ENCODE data around the gene TRIM32.

TRIM32 gene, protein sequence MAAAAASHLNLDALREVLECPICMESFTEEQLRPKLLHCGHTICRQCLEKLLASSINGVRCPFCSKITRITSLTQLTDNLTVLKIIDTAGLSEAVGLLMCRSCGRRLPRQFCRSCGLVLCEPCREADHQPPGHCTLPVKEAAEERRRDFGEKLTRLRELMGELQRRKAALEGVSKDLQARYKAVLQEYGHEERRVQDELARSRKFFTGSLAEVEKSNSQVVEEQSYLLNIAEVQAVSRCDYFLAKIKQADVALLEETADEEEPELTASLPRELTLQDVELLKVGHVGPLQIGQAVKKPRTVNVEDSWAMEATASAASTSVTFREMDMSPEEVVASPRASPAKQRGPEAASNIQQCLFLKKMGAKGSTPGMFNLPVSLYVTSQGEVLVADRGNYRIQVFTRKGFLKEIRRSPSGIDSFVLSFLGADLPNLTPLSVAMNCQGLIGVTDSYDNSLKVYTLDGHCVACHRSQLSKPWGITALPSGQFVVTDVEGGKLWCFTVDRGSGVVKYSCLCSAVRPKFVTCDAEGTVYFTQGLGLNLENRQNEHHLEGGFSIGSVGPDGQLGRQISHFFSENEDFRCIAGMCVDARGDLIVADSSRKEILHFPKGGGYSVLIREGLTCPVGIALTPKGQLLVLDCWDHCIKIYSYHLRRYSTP

DNA sequence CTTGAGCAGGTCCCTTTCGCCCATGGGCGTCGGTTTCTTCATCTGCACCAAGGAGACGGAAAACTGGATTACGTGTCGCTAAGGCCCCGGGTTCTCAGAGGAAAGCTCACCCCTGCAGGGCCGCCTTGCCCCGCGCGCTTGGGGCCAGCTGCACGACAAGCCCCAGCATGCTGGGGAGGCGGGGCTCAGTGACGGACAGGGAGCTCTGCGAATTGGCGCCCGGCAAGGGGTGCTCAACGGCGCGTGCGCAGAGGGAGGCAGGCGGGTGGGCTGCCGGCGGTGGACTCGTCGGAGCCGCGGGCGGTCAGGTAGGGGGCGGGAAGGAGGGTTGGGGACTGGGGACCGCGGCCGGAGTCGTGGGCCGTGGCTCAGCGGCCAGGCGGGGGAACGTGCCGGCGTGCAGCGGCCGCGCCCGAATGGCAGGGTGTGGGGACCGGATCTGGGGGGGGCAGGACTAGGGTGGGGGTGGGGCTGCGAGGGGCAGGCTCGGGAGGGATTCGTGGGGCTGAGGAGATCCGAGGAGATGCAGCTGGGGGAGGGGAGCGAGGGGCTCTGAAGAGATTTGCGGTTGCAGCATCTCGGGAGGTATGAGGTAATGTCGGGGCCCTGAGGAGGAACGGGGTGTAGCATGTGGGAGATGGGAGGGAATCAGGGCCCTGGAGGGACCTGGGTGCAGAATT, at the start of gene TRIM32:
Gene TRIM32, plus strand, starts transcription at position 232 of the 680 bp plus-strand sequence. CDS start 10,438 bp downstream, outside the sequence.
- DNase-seq = peak; percentile 93

DNA sequence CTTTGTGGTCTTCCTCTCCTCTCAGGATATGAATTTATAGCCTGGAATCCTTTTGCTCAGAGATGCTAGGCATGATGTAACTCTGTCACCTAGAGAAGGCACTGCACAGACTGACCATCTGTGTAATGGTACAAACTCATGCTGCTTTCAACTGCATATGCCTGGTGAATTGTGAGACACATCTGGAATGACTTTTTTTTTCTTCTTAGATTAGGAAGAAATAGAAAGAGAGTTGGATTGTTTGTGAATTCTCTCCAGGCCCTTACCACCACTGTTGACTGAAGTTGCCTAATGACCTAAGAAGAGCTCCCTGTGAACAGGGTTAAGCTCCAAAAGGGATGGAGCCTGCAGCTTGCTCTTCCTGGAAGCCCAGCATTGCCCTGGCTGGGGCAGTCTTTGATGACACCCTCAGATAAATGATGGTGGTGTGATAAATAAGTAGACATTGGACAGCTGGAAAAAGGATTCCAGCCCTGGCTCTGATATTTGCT, 47.8 kb upstream of the TRIM32 start:
- no peak for DNase-seq

DNA sequence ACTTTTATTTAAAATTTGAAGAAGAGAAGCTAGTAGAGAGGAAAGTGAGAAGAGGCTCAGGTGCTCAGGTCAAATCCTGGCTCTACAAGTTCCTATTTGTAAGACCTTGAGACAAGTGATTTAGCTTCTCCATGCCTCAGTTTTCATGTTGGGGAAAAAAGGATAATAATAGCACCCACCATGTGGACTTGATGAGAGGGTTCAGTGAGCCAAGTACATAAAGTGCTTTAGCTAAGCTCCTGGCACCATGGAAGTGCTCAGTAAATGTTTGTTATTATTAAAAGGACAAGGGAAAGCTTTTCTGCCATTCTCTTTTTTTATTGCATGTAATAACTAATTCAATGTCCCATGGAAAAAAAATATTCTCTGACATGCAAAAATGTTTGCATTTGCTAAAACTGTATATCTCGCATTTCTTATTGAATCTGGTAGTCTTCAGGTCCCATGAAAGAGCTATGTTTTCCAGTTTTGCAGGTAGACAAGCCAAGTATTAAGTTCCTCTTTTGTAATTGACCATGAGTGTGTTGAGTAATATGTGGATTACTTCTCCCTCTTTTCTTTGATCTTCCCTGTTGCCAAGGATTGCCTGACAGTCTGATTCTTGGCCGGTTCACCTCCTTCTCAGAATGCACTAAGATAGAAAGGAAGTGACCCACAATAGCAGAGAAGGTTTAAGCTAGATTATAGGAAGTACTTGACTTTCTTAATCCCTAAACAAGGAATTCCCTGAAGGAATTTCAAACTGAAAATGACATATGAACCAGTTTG, 45.6 kb upstream of the TRIM32 start:
- no peak for DNase-seq

DNA sequence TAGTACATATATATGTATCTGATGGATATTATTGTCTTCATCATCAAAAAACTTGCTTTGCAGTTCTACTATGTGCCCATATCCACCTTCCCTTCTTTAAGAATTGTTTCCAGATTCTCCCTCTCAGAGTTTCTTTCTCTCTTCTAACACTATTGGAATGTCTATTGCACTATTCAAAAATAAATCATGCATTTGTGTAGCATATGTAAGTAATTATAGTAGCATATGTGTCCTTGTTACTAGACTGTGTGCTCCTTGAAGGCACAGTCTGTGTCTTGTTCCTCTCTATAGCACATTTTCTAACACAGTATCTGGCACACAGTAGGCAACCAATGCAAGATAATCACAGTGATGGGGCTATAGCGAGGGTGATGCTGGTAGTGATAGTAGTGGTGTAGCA, 43.4 kb upstream of the TRIM32 start:
- DNase-seq = no peak

DNA sequence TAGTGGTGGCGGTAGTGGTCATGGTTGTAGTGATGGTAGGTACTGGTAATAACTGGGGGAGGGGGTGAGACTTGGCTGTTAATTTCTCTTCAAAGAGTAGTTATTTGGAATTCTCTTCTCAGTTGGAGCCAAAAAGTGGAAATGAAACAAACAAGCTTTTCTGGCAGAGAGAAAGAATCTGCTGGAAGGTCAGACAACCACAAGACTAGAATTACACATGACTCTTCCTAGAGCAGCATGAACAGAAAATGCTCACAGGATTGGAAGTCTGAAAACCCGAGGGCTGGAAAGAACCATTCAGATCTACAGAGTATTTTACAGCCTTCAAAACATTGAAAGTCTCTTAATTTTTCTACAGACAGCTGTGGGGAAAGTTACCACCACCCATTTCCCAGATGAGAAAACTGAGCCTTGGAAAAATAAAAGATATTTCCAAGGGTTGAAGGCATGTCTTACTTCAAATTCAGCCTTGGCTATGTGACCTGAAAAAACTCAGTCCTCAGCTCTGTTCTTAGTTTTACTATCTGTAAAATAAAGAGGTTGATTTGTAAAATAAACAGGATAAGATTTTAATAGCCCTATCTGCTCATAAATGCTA, 42.9 kb upstream of the TRIM32 start:
- DNase-seq = no peak

DNA sequence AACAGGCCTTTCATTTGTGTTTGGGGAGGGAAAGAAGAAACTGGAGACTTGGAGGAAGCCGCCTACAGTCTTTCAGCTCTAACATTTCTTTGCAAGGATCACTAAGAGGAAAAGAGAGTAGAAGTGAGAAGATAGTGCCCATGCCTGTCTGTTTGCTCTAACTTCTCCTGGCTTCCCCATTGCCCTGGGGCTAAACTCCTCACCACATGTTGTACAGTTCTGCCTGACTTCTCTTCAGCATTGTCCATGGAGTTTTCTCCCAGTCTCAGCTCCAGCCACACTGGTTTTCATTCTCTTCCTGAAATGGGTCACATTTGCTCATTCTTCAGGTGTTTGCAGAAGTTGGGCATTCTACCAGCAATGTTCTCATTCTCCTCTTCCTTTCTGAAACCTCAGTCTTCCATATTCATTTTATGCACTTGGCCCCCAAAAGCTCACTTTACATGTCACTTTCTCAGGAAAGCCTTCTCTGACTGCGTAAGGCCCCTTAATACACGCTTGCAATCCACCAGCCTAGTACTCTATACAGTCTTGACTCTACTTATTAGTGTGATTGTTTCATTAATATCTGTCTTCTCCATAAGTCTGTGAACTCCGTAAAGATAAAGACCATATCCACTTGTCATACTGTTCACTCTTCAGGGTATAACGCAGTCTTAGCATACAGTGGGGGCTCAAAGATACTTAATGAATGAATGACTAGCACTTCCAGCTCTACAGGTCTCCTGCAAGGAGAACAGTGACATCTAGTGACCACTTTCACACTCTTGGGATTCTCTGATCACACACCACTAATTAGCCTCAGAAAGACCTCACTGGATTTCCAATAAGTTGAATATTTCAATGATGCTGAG, 40.2 kb upstream of the TRIM32 start:
- no peak for DNase-seq

DNA sequence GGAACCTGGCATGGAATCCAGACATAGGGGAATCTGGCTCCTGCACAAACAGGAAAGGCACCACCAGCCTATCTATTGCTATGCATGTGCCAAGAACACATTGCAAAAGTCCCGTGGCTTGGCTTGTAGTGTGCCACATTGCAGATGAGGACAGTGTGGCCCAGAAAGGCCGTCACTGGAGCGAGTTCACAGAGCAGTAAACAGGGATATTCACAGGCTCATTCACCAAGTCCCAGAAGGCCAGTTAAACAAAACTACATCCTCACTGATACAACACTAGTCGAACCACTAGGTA, 39.6 kb upstream of the TRIM32 start:
- no peak for DNase-seq

DNA sequence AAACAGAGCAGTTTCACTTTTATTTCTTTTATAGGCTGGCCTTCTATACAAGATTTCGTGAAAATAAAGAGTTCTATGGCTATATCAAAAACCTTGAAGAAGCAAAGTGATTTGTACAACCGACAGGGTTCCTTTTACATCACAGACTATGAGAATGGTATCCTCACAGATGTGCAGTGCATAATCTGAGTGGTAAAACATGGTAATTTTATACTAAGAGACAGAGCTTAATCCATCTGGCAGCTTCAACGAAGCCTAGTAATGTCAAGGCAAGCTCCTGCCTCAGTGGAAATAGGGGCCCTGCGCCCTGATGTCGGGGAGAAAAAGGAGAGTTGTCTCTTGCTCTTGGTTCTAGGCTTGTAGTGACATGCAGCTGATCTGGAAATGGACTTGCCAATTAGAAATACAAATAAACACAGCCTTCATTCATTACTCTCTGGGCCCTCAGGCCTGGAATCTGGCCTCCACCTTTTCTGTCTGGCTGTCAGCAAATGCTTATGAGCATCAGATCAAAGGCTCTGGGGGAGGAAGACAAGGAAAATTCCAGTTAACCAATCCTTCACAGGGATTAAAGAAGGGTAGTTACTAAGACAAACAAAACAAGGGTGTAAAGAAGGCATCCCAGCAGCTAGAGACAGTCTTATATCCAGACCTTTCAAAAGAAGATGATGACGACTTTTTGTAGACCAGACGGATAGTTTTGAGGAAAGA, 33.6 kb upstream of the TRIM32 start:
- no peak for DNase-seq

DNA sequence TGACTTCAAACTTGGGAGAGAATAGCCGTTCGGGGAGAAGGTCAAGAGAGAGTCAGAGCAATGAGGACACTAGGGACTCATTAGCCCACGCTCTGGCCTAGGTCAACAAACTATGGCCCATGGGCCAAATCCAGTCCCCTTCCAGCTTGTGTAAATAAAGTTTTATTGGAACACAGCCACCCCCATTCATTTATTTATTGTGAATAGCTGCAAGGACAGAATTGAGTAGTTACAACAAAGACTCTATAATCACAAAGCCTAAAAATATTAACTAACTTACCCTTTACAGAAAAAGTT, 33.1 kb upstream of the TRIM32 start:
- DNase-seq = no peak

DNA sequence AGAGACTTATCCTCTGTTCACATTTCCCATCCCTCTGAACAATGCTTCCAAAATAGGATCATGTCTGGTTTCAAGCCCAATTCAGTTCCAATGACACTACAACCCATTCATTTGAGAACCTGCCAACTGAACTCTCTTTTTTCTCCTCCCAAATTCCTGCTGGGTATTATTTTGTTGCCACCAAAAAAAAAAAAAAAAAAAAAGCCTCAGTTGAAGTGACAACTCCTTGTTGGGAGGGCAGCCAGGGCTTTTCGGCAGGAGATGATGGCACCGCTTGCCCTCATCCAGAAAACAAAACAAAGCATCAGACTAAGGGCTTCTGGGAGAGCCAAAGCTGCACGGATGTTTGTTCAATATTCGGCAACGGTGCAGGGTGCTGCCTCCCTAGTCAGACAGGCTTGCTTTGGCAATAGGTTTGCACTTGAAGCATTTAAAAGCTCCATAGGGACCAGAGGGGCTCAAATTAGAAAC, 30.6 kb upstream of the TRIM32 start:
- DNase-seq = no peak

DNA sequence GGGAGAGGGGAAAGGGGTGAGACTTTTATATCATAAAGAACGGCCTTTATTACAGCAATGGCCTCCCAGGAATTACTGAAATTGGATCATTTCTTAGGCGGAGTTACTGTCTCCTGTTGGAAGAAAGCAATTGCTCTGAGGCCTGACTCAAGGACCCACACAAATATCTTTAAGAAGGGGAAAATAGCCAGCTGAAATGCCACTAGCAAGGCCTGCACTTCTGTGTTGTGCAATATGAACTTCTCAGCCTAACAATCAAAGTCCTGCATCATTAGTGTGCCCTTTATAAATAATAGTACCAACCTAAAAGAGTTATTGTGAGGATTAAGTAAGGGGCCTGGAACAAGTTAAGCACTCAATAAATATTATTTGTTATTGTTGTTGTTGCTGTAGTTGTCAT, 30.1 kb upstream of the TRIM32 start:
- no peak for DNase-seq

DNA sequence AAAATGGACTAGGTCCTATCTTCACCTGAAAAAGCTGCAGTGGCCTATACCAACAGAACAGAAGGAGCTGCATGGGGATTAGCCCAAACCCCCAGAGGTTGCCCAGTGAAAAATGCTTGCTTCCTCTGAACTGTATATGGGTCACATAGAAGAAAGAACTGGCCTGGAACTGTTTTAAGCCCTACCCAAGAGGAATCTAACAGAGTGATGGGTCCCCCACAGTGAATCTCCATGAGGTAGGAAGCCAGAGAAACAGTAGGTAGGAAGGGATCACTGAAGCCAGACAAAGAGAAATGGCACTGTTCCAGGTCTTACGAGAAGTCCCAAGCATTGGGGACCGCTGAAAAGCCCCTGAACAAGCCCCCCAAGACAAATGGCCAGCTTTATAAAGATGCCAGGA, 28.8 kb upstream of the TRIM32 start:
- DNase-seq = no peak

DNA sequence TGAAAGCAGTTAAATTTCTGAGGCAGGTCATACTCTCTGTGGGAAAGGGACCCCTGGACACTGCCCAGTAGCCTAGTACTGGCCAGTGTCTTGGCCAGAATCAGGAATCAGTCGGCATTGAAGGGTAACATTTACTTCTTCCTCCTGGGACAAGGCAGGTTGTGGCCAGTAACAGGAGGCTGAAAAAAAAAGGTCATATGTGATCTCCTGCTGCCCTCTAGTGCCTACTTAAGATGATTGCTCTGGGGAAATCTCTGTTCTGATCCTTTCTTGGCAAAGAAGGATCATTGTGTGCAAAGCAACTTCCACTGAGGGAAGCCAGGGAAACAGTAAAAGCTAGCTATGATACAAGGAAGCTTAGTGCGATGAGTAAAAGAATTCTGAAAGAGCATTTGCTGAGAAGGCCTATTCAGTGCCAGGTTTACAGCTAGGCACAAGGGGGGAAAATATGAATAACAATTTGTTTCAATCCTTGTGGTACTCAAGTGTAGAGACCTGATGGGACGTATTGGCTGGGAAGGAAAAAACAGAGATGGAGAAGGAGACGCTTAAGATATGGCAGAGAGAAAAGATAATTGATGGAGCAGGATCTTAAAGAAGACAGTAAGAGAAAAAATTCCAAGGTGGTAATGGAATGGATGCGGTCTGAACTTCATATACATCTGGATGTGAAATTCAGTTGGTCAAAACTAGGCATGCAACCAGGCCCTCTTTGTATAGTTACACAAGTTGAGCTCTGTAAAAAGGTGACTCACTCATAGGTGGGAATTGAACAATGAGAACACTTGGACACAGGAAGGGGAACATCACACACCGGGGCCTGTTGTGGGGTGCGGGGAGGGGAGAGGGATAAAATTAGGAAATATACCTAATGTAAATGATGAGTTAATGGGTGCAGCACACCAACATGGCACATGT, 25.8 kb upstream of the TRIM32 start:
- peak; percentile 11 for DNase-seq

DNA sequence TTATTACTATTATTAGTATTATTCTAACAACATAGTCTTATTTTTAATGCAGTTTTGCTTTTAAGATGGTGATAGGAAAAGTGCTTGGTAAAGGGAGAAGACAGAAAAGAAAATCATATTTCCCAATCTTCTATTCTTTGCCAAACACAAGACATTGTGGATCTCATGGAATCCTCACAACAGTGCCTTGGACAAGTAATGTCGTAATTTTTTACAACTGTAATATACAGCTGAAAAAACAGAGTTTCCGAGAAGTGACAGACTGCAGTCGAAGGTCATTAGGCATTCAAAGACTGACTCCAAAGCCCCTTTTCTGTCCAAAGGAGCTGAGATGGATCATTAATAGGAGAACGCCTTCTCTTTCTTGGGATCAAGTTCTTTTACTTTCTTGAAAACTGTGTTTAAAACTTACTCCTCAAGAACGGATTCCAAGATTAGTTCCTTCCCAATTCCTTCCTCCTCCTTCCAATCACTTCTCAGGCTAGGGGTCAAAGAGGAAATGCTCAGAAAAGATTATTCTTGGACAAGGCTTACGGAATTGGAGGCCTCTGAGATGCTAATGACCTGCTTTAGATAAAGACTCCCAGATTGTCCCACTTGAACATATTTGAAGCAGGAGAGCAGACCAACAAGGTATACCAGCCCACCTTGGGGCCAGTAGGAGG, 24.3 kb upstream of the TRIM32 start:
- DNase-seq = no peak

DNA sequence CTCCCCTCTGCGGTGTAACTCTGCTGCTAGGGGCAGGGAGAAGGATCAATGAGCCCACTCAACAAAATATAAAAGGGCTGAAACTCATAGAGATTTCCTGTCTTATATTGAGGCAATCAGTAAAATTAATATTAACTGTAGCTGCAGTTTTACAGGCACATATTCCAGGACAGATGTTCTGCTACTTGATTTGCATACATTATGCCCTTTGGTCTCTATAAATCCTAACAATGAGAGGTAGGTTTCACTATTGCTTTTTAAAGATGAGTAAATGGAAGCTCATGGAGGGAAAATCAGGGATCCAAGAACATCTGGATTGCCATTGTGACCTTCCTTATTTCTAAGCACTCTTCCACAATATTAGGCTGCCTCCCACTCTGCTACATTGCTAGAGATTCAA, 23.5 kb upstream of the TRIM32 start:
- no peak for DNase-seq

DNA sequence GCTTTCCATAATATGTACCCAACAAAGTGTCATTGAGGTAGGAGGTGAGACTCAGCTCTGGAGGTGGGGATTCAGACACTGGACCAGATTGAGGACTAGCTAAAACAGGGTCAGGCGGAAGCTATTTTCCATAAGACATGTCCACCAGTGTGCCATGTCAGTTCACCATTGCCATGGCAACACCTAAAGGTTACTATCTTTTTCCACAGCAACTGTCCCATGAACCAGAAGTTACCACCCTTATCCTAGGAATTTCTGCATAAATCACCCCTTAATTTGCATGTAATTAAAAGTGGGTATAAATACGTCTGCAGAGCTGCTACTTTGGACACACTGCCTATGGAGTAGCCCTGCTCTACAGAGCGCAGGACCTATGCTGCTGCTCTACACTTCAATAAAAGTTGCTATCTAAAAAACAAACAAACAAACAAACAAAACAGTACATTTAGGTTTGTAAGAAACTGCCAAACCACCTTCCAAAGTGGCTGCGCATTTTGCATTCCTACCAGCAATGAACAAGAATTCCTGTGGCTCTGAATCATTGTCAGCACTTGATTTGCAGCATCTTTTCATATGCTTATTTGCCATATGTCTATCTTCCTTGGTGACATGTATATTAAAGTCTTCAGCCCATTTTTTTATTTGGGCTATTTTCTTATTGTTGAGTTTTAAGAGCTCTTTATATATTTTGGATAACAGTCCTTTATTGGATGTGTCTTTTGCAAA, 18.0 kb upstream of the TRIM32 start:
- no peak for DNase-seq

DNA sequence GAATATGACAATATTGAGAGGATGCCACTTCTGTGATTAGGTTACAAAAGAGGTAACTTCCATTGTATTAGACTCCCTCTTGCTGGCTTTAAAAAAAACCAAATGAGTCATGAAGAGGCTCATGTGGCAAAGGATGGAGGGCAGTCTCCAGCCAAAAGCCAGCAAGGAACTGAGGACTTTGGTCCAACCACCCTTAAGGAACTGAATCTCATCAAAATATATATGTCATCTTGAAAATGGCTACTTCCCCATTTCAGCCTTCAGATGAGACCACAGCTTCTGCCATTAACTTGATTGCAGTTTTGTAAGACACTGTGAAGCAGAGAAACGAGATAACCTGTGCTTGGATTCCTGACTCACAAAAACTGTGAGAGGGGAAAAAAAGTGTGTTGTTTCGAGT, 15.5 kb upstream of the TRIM32 start:
- DNase-seq = no peak

DNA sequence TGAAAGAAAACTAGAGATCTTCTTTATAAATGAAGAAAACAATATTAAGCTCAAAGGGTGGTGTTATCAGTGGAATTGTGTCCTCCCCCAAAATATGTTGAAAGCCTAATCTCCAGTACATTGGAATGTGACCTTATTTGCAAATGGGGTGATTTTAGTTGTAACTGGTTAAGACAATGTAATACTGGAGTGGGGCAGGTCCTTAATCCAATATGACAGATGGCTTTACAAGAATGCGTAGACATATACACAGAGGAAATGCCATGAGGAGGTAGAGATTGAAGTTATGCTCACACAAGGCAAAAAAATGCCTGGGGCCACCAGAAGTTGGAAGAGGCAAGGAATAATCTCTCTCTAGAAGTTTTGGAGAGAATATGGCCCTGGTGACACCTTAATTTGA, 13.7 kb upstream of the TRIM32 start:
- no peak for DNase-seq
